Neural crest cell (in vitro differentiated cells): Measurements from ENCODE around the gene CTRB1. TPM values are rescaled to one million over a fixed set of nuclear protein-coding genes. Genes with fewer than 3 reads are reported as not detected.

Experiments
- DNase-seq: peaks from one replicate; pipeline ENCODE4 v3.0.0; 2021; ENCODE audit warnings: low read depth, mixed read lengths, low spot score
- H3K27ac Mint-ChIP-seq: one replicate; pipeline ENCODE4 v1.8.0; 2021; ENCODE audit warnings: mild to moderate bottlenecking, mixed read lengths; ENCODE audit not compliant: unreplicated experiment
- H3K27me3 Mint-ChIP-seq: 2 replicates; pipeline ENCODE4 v1.8.0; 2021; ENCODE audit warnings: low read depth, mild to moderate bottlenecking, mixed read lengths
- H3K36me3 Mint-ChIP-seq: 2 replicates; pipeline ENCODE4 v1.8.0; 2021; ENCODE audit warnings: low read depth, mild to moderate bottlenecking, mixed read lengths
- H3K4me1 Mint-ChIP-seq: 2 replicates; pipeline ENCODE4 v1.8.0; 2021; ENCODE audit warnings: mixed read lengths
- H3K4me3 Mint-ChIP-seq: one replicate; pipeline ENCODE4 v1.8.0; 2021; ENCODE audit warnings: mild to moderate bottlenecking, mixed read lengths
- H3K9me3 Mint-ChIP-seq: 2 replicates; pipeline ENCODE4 v1.8.0; 2021; ENCODE audit warnings: mixed read lengths
- long read RNA-seq: library from polyadenylated mRNA; unstranded; transcript quantifications from one replicate; pipeline ENCODE4 v2.0.0, GENCODE V29; 2020
- total RNA-seq: library from RNA; stranded (reverse); gene quantifications from 2 replicates; pipeline ENCODE4 v1.2.1, GENCODE V29; 2021
- TF ChIP-seq, protein P1 (sequence below): fragments of 200-600 bp; sonication (generic); conservative IDR thresholded peaks from 2 replicates; pipeline ENCODE4 v1.5.0; 2021; ENCODE audit warnings: antibody characterized with exemption, mild to moderate bottlenecking

CTRB1 gene
- not detected in 2 replicates for total RNA-seq
- long read RNA-seq: 0 reads

DNA sequence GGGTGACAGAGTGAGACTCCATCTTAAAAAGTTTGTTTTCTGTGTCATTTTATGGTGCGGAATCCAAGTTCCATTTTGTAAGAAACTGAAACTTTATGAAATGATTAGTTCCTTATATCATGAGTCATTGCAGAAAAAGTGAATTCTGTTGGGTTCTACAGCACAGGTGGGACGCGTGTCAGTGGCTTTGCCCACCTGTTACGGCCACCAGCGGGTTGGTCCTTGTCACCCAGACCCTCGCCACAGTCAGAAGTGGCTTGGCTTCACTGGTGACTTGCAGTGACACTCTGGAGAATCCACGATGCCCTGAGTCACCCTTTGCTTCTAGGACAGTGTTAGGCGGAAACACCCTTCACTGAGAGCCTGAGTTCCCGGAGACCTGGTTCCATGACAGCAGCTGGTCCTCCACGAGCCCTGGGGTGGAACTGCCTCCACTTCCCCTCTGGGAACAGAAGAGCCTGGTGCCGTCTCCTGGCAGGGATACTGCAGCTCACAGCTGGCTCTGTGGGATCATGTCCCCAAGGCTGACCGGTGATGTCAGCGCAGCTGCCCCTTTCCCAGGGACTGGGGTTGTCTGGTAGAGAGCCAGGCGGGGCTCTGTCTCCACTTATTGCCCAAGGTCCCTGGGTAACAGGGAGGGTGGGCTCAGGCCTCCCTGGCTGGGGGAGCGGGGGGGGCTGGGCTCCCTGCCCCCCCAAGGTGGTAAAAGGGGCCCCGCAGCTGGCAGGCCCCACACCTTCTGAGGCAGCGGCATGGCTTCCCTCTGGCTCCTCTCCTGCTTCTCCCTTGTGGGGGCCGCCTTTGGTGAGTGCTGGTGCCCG lies at the start of gene CTRB1:
Gene CTRB1, plus strand, starts transcription at position 733 of the 821 bp plus-strand sequence. Its CDS starts 20 bp downstream, at position 753.
- Mint-ChIP-seq H3K9me3 (no peaks in the 10 kb centered on the region), H3K27me3 (no peaks in the 10 kb centered on the region), H3K27ac (no peak within 1 kb of the TSS), H3K4me3 (no peak within 1 kb of the TSS), H3K4me1 (no peaks in the 10 kb centered on the region), H3K36me3 (no peaks in the 10 kb centered on the region)
- TF ChIP-seq, protein P1, sequence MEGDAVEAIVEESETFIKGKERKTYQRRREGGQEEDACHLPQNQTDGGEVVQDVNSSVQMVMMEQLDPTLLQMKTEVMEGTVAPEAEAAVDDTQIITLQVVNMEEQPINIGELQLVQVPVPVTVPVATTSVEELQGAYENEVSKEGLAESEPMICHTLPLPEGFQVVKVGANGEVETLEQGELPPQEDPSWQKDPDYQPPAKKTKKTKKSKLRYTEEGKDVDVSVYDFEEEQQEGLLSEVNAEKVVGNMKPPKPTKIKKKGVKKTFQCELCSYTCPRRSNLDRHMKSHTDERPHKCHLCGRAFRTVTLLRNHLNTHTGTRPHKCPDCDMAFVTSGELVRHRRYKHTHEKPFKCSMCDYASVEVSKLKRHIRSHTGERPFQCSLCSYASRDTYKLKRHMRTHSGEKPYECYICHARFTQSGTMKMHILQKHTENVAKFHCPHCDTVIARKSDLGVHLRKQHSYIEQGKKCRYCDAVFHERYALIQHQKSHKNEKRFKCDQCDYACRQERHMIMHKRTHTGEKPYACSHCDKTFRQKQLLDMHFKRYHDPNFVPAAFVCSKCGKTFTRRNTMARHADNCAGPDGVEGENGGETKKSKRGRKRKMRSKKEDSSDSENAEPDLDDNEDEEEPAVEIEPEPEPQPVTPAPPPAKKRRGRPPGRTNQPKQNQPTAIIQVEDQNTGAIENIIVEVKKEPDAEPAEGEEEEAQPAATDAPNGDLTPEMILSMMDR: no peak
- no peak for DNase-seq

DNA sequence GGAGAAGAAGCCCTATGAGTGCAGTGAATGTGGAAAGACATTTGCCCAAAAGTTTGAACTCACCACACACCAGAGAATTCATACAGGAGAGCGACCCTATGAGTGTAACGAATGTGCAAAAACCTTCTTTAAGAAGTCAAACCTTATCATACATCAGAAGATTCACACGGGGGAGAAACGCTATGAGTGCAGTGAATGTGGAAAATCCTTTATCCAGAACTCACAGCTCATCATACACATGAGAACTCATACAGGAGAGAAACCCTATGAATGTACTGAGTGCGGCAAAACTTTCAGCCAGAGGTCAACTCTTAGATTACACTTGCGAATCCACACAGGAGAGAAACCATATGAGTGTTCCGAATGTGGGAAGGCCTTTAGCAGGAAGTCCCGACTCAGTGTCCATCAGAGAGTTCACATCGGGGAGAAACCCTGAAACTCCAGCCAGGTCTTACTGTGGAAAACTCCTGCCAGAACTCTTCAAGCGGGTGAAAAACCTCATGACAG lies 48.8 kb upstream of the CTRB1 start:
- H3K27me3 Mint-ChIP-seq: no peaks in the 10 kb centered on the region
- peaks cover 43% of the 10 kb centered on the region for H3K9me3 Mint-ChIP-seq
- no peak for DNase-seq
- TF ChIP-seq, protein P1: no peak
- H3K36me3 Mint-ChIP-seq: peaks cover 93% of the 10 kb centered on the region
- no peak overlapping the region for H3K4me3 Mint-ChIP-seq
- H3K4me1 Mint-ChIP-seq: no peaks in the 10 kb centered on the region
- H3K27ac Mint-ChIP-seq: no peak overlapping the region

GRCh38 chr16:75172578-75172977 lies 46.2 kb upstream of the CTRB1 start:
- Mint-ChIP-seq H3K27ac (no peak overlapping the region), H3K4me1 (no peaks in the 10 kb centered on the region), H3K4me3 (no peak overlapping the region), H3K27me3 (no peaks in the 10 kb centered on the region), H3K36me3 (peaks cover 78% of the 10 kb centered on the region), H3K9me3 (peaks cover 51% of the 10 kb centered on the region)
- no peak for DNase-seq
- TF ChIP-seq, protein P1: no peak

GRCh38 chr16:75175074-75175473 lies 43.7 kb upstream of the CTRB1 start:
- TF ChIP-seq, protein P1: no peak
- H3K4me3 Mint-ChIP-seq: no peak overlapping the region
- no peak overlapping the region for H3K27ac Mint-ChIP-seq
- peaks cover 49% of the 10 kb centered on the region for H3K9me3 Mint-ChIP-seq
- no peak for DNase-seq
- no peaks in the 10 kb centered on the region for H3K4me1 Mint-ChIP-seq
- H3K36me3 Mint-ChIP-seq: peaks cover 60% of the 10 kb centered on the region
- H3K27me3 Mint-ChIP-seq: no peaks in the 10 kb centered on the region

DNA sequence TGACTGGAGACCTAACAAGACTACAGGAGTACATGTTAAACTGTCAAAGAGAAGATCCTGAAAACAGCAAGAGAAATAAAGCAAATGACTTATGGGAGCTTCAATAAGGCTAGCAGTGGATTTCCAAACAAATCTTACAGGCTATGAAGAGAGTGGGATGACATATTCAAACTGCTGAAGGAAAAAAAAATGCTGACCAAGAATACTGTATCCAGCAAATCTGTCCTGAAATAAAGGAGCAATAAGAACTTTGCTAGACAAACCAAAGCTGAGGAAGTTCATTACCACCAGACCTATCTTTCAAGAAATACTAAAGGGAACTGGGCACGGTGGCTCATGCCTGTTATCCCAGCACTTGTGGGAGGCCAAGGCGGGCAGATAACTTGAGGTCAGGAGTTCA lies 41.9 kb upstream of the CTRB1 start:
- Mint-ChIP-seq H3K36me3 (peaks cover 41% of the 10 kb centered on the region), H3K27ac (no peak overlapping the region), H3K9me3 (peaks cover 46% of the 10 kb centered on the region), H3K27me3 (no peaks in the 10 kb centered on the region), H3K4me3 (no peak overlapping the region), H3K4me1 (no peaks in the 10 kb centered on the region)
- TF ChIP-seq, protein P1: no peak
- DNase-seq: no peak
